IPS-NIHi7 (cell line): ENCODE measurements around the gene GFPT2.

Source experiments
- DNase-seq: peaks from one replicate; pipeline ENCODE4 v3.0.0; 2012; ENCODE audit warnings: mixed read lengths; ENCODE audit errors: extremely low spot score

The GFPT2 gene

GRCh38 chr5:180283026-180283615, 70.0 kb downstream of the GFPT2 start:
- DNase-seq: no peak

- no peak for DNase-seq
These were observed 70.9 kb downstream of the GFPT2 start for GRCh38 chr5:180282281-180282680.

GRCh38 chr5:180281706-180282105, 71.4 kb downstream of the GFPT2 start:
- DNase-seq: no peak

- DNase-seq: no peak
These were observed 78.4 kb downstream of the GFPT2 start for GRCh38 chr5:180274695-180275094.

- no peak for DNase-seq
These were observed 81.9 kb downstream of the GFPT2 start for GRCh38 chr5:180271221-180271620.

GRCh38 chr5:180259260-180259611, 93.9 kb downstream of the GFPT2 start:
- no peak for DNase-seq

GRCh38 chr5:180253036-180253824, 99.9 kb downstream of the GFPT2 start:
- no peak for DNase-seq

- no peak for DNase-seq
These were observed 101.2 kb downstream of the GFPT2 start for GRCh38 chr5:180251887-180252286.

GRCh38 chr5:180251141-180251540, 102.0 kb downstream of the GFPT2 start:
- DNase-seq: no peak
